ENCODE measurements around the gene MYH11. TPM values are rescaled to one million over a fixed set of nuclear protein-coding genes. Genes with fewer than 3 reads are reported as not detected.

The MYH11 gene
- polyA plus RNA-seq, 3 donors = 0.06 TPM; not detected in 2

GRCh38 chr16:15856182-15856581, 646 bp downstream of the MYH11 start:
- no CpG with 5 or more reads among the region's 2 CpGs for WGBS (ENCODE audit: insufficient coverage)
- Histone ChIP-seq H3K79me2 (ENCODE audit: insufficient read depth, low read length) (no peaks in the 10 kb centered on the region), H3K9me3 (replicated peaks in 1 of 2; ENCODE audit: control insufficient read depth in 1 of 2, insufficient read depth in 1 of 2, low read length in 2 of 2) (peaks cover 0 to 5% of the 10 kb centered on the region in 2 donors), H3K9ac (ENCODE audit: insufficient read depth, low read length, poor library complexity, severe bottlenecking) (no peak overlapping the region), H3K4me1 (ENCODE audit: control insufficient read depth in 1 of 2, insufficient read depth in 2 of 2, low read length in 2 of 2) (peaks cover 16 to 17% of the 10 kb centered on the region in 2 donors), H4K20me1 (ENCODE audit: insufficient read depth, low read length) (no peaks in the 10 kb centered on the region), H3K4me2 (replicated peaks; ENCODE audit: extremely low read depth, low read length, poor library complexity, severe bottlenecking) (no peak overlapping the region), H2AFZ (ENCODE audit: insufficient read depth, low read depth, low read length, poor library complexity, severe bottlenecking) (no peak overlapping the region), H3K27ac (ENCODE audit: low read depth in 1 of 2, low read length in 2 of 2) (no peak overlapping the region), H3K36me3 (replicated peaks in 1 of 2; ENCODE audit: control insufficient read depth in 1 of 2, insufficient read depth in 2 of 2, low read length in 2 of 2) (no peaks in the 10 kb centered on the region), H3K27me3 (ENCODE audit: control insufficient read depth in 2 of 2, insufficient read depth in 2 of 2, low read length in 2 of 2) (peaks cover 37 to 51% of the 10 kb centered on the region in 2 donors), H3K4me3 (replicated peaks in 1 of 3; ENCODE audit: low read depth in 2 of 3, low read length in 3 of 3) (no peak overlapping the region)
- TF ChIP-seq, protein P1, sequence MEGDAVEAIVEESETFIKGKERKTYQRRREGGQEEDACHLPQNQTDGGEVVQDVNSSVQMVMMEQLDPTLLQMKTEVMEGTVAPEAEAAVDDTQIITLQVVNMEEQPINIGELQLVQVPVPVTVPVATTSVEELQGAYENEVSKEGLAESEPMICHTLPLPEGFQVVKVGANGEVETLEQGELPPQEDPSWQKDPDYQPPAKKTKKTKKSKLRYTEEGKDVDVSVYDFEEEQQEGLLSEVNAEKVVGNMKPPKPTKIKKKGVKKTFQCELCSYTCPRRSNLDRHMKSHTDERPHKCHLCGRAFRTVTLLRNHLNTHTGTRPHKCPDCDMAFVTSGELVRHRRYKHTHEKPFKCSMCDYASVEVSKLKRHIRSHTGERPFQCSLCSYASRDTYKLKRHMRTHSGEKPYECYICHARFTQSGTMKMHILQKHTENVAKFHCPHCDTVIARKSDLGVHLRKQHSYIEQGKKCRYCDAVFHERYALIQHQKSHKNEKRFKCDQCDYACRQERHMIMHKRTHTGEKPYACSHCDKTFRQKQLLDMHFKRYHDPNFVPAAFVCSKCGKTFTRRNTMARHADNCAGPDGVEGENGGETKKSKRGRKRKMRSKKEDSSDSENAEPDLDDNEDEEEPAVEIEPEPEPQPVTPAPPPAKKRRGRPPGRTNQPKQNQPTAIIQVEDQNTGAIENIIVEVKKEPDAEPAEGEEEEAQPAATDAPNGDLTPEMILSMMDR (IDR thresholded peaks at IDR 0.05) = no peak
- peaks cover 11% of the 10 kb centered on the region for H3K4me1 Mint-ChIP-seq
- no peak overlapping the region for H3K27ac Mint-ChIP-seq
- H3K4me3 Mint-ChIP-seq = peak overlapping the region in 1 of 2 donors; percentile 36
- H3K27me3 Mint-ChIP-seq (ENCODE audit: low read depth in 3 of 3) = peaks cover 47 to 61% (median 51%) of the 10 kb centered on the region in 3 donors
- peaks cover 0 to 5% of the 10 kb centered on the region in 2 donors for H3K36me3 Mint-ChIP-seq
- H3K9me3 Mint-ChIP-seq = peaks cover 0 to 7% (median 4%) of the 10 kb centered on the region in 7 donors
- intact Hi-C loops (cut with micrococcal nuclease) = no loop called here
- no peak for DNase-seq

DNA sequence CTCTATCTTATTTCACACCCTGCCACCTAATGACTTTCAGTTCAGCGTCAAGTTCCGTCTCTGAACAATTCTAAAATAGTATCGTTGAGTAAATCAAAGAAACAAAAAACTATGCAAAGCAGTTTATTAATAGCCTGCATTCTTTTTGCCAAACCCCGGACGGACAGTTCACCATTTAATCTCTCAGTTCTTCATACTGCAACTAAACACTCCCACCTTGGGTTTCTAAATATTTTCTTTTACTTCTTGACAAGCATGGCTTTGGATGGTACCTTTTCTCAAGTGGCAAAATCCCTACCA, 1.2 kb downstream of the MYH11 start:
- Histone ChIP-seq H3K4me3 (replicated peaks in 1 of 3; ENCODE audit: low read depth in 2 of 3, low read length in 3 of 3) (no peak overlapping the region), H3K27me3 (ENCODE audit: control insufficient read depth in 2 of 2, insufficient read depth in 2 of 2, low read length in 2 of 2) (peaks cover 37 to 51% of the 10 kb centered on the region in 2 donors), H3K9me3 (replicated peaks in 1 of 2; ENCODE audit: control insufficient read depth in 1 of 2, insufficient read depth in 1 of 2, low read length in 2 of 2) (peaks cover 0 to 5% of the 10 kb centered on the region in 2 donors), H3K27ac (ENCODE audit: low read depth in 1 of 2, low read length in 2 of 2) (no peak overlapping the region), H3K36me3 (replicated peaks in 1 of 2; ENCODE audit: control insufficient read depth in 1 of 2, insufficient read depth in 2 of 2, low read length in 2 of 2) (no peaks in the 10 kb centered on the region), H4K20me1 (ENCODE audit: insufficient read depth, low read length) (no peaks in the 10 kb centered on the region), H3K4me2 (replicated peaks; ENCODE audit: extremely low read depth, low read length, poor library complexity, severe bottlenecking) (no peak overlapping the region), H3K79me2 (ENCODE audit: insufficient read depth, low read length) (no peaks in the 10 kb centered on the region), H3K4me1 (ENCODE audit: control insufficient read depth in 1 of 2, insufficient read depth in 2 of 2, low read length in 2 of 2) (peaks cover 16 to 17% of the 10 kb centered on the region in 2 donors), H3K9ac (ENCODE audit: insufficient read depth, low read length, poor library complexity, severe bottlenecking) (no peak overlapping the region), H2AFZ (ENCODE audit: insufficient read depth, low read depth, low read length, poor library complexity, severe bottlenecking) (no peak overlapping the region)
- no peak for DNase-seq
- Mint-ChIP-seq H3K36me3 (peaks cover 0 to 5% of the 10 kb centered on the region in 2 donors), H3K4me3 (peak overlapping the region in 1 of 2 donors; percentile 73), H3K4me1 (peaks cover 11% of the 10 kb centered on the region), H3K27me3 (ENCODE audit: low read depth in 3 of 3) (peaks cover 49 to 61% (median 50%) of the 10 kb centered on the region in 3 donors), H3K9me3 (peaks cover 0 to 7% (median 4%) of the 10 kb centered on the region in 7 donors), H3K27ac (no peak overlapping the region)
- TF ChIP-seq, protein P1 (IDR thresholded peaks at IDR 0.05) = no peak
- intact Hi-C loops (cut with micrococcal nuclease) = no loop called here
- 48% methylated on average over 4 of the region's 5 CpGs for WGBS (ENCODE audit: insufficient coverage)
